Measurements from ENCODE around the gene NDUFAF3.

GRCh38 chr3:49028673-49029562, 7.0 kb downstream of the NDUFAF3 start, which contains the start of gene IMPDH2:
- TF ChIP-seq CTCF (conservative IDR thresholded peaks at IDR 0.05; ENCODE audit: low read depth, low read length), result 0 out of 2 replicates have a peak, but pooled peaks have one; percentile 6
- TF ChIP-seq POLR2A (IDR thresholded peaks at IDR 0.05; ENCODE audit: low read depth, low read length), result peak; percentile 98
- TF ChIP-seq RCOR1 (IDR thresholded peaks at IDR 0.05; ENCODE audit: insufficient replicate concordance, low read length), result no peak
- TF ChIP-seq USF2 (IDR thresholded peaks at IDR 0.05; ENCODE audit: low read depth, low read length), result no peak; the same call in 1 of the 2 replicates
- no peak for TF ChIP-seq RAD21 (IDR thresholded peaks at IDR 0.05; ENCODE audit: low read length)
- peak; percentile 68 for TF ChIP-seq MXI1 (IDR thresholded peaks at IDR 0.05; ENCODE audit: borderline replicate concordance, low read depth, low read length)
- 0 out of 2 replicates have a peak, but pooled peaks have one; percentile 35 for TF ChIP-seq CHD1 (IDR thresholded peaks at IDR 0.05; ENCODE audit: low read depth, low read length)
- peak; percentile 4; the same call in 1 of the 2 replicates for TF ChIP-seq SMC3 (IDR thresholded peaks at IDR 0.05; ENCODE audit: low read depth, low read length)
- no peak for TF ChIP-seq RFX5 (IDR thresholded peaks at IDR 0.05; ENCODE audit: low read depth, low read length)
- TF ChIP-seq CEBPB (IDR thresholded peaks at IDR 0.05; ENCODE audit: low read depth, low read length), result peak; percentile 97
- peak; percentile 23; the same call in 1 of the 2 replicates for TF ChIP-seq FOS (IDR thresholded peaks at IDR 0.05; ENCODE audit: low read depth, low read length)
- TF ChIP-seq NFE2L2 (IDR thresholded peaks at IDR 0.05; ENCODE audit: low read depth, low read length), result no peak

Measured in IMR-90 (cell line).